Stimulated activated effector memory CD8-positive, alpha-beta T cell treated with anti-CD3 and anti-CD28 coated beads, Interleukin-12 subunit alpha, Interleukin-12 subunit beta, amount 100 ng/mL, for 72 hours (primary cell): ENCODE results near the gene PGGHG.

Experiments used
- ATAC-seq: fragments of 150-1000 bp; cut with Tn5 transposase; 2 replicates; pipeline ENCODE4 v1.10.0; 2021
- DNase-seq, 2 donors: peaks; one replicate each; pipeline ENCODE4 v3.0.0; 2021 to 2022; ENCODE audit warnings: low spot score in 2 of 2
- H3K27ac Mint-ChIP-seq: one replicate; pipeline ENCODE4 v1.8.0; 2022; ENCODE audit warnings: mild to moderate bottlenecking, mixed read lengths
- H3K36me3 Mint-ChIP-seq: one replicate; pipeline ENCODE4 v1.8.0; 2022; ENCODE audit warnings: mild to moderate bottlenecking, mixed read lengths
- H3K4me1 Mint-ChIP-seq: one replicate; pipeline ENCODE4 v1.8.0; 2022; ENCODE audit warnings: mixed read lengths
- H3K4me3 Mint-ChIP-seq: one replicate; pipeline ENCODE4 v1.8.0; 2022; ENCODE audit warnings: mild to moderate bottlenecking, mixed read lengths
- H3K9me3 Mint-ChIP-seq: one replicate; pipeline ENCODE4 v1.8.0; 2022; ENCODE audit warnings: mixed read lengths

The PGGHG gene

GRCh38 chr11:287821-288477 is 977 bp upstream of the PGGHG start:
- no peaks in the 10 kb centered on the region for H3K9me3 Mint-ChIP-seq
- no peak for DNase-seq
- peak overlapping the region; percentile 93 for H3K27ac Mint-ChIP-seq
- peak overlapping the region; percentile 96 for H3K4me3 Mint-ChIP-seq
- peak; percentile 42 for ATAC-seq
- H3K4me1 Mint-ChIP-seq: peaks cover 56% of the 10 kb centered on the region
- H3K36me3 Mint-ChIP-seq: peaks cover 28% of the 10 kb centered on the region

GRCh38 chr11:289398-289711 is 429 bp downstream of the PGGHG start:
- H3K36me3 Mint-ChIP-seq: peaks cover 33% of the 10 kb centered on the region
- H3K9me3 Mint-ChIP-seq: no peaks in the 10 kb centered on the region
- peak overlapping the region; percentile 64 for H3K4me3 Mint-ChIP-seq
- peak overlapping the region; percentile 81 for H3K27ac Mint-ChIP-seq
- H3K4me1 Mint-ChIP-seq: peaks cover 54% of the 10 kb centered on the region
- no peak for ATAC-seq
- no peak for DNase-seq

GRCh38 chr11:289712-290620 is 1.0 kb downstream of the PGGHG start:
- H3K36me3 Mint-ChIP-seq: peaks cover 33% of the 10 kb centered on the region
- DNase-seq (no peak), ATAC-seq (no peak)
- peak overlapping the region; percentile 64 for H3K4me3 Mint-ChIP-seq
- H3K9me3 Mint-ChIP-seq: no peaks in the 10 kb centered on the region
- H3K27ac Mint-ChIP-seq: peak overlapping the region; percentile 81
- H3K4me1 Mint-ChIP-seq: peaks cover 53% of the 10 kb centered on the region

- peak overlapping the region; percentile 64 for H3K4me3 Mint-ChIP-seq
- ATAC-seq (no peak), DNase-seq (no peak)
- H3K36me3 Mint-ChIP-seq: peaks cover 33% of the 10 kb centered on the region
- peak overlapping the region; percentile 81 for H3K27ac Mint-ChIP-seq
- H3K4me1 Mint-ChIP-seq: peaks cover 46% of the 10 kb centered on the region
- no peaks in the 10 kb centered on the region for H3K9me3 Mint-ChIP-seq
These were observed 1.8 kb downstream of the PGGHG start for GRCh38 chr11:290621-291231.

- ATAC-seq (no peak), DNase-seq (no peak)
- no peaks in the 10 kb centered on the region for H3K9me3 Mint-ChIP-seq
- peak overlapping the region; percentile 64 for H3K4me3 Mint-ChIP-seq
- H3K4me1 Mint-ChIP-seq: peaks cover 38% of the 10 kb centered on the region
- peak overlapping the region; percentile 81 for H3K27ac Mint-ChIP-seq
- peaks cover 33% of the 10 kb centered on the region for H3K36me3 Mint-ChIP-seq
These were observed 2.6 kb downstream of the PGGHG start for GRCh38 chr11:291281-292210.

- H3K36me3 Mint-ChIP-seq: peaks cover 28% of the 10 kb centered on the region
- no peak for ATAC-seq
- H3K27ac Mint-ChIP-seq: no peak overlapping the region
- H3K4me1 Mint-ChIP-seq: peaks cover 38% of the 10 kb centered on the region
- no peaks in the 10 kb centered on the region for H3K9me3 Mint-ChIP-seq
- no peak overlapping the region for H3K4me3 Mint-ChIP-seq
- DNase-seq: no peak
These were observed 3.5 kb downstream of the PGGHG start for GRCh38 chr11:292211-293121.

- Mint-ChIP-seq H3K36me3 (peaks cover 22% of the 10 kb centered on the region), H3K4me3 (no peak overlapping the region), H3K27ac (no peak overlapping the region), H3K4me1 (peaks cover 36% of the 10 kb centered on the region), H3K9me3 (no peaks in the 10 kb centered on the region)
- no peak for DNase-seq
- no peak for ATAC-seq
These were observed 4.4 kb downstream of the PGGHG start for GRCh38 chr11:293271-293851.

GRCh38 chr11:293852-294661 is 5.1 kb downstream of the PGGHG start:
- no peak for ATAC-seq
- Mint-ChIP-seq H3K4me3 (no peak overlapping the region), H3K4me1 (peaks cover 36% of the 10 kb centered on the region), H3K27ac (no peak overlapping the region), H3K9me3 (no peaks in the 10 kb centered on the region), H3K36me3 (peaks cover 21% of the 10 kb centered on the region)
- DNase-seq: no peak

GRCh38 chr11:294780-295179 is 5.9 kb downstream of the PGGHG start:
- Mint-ChIP-seq H3K9me3 (no peaks in the 10 kb centered on the region), H3K27ac (no peak overlapping the region), H3K4me3 (no peak overlapping the region), H3K4me1 (peaks cover 33% of the 10 kb centered on the region), H3K36me3 (peaks cover 21% of the 10 kb centered on the region)
- no peak for ATAC-seq
- no peak for DNase-seq

- H3K27ac Mint-ChIP-seq: no peak overlapping the region
- DNase-seq: no peak
These were observed 6.6 kb downstream of the PGGHG start for GRCh38 chr11:295351-296170.

GRCh38 chr11:296171-297050 is 7.5 kb downstream of the PGGHG start:
- Mint-ChIP-seq H3K4me3 (no peak overlapping the region), H3K4me1 (peaks cover 25% of the 10 kb centered on the region), H3K36me3 (peaks cover 16% of the 10 kb centered on the region), H3K9me3 (no peaks in the 10 kb centered on the region), H3K27ac (peak overlapping the region; percentile 85)
- ATAC-seq (no peak), DNase-seq (no peak)

More at GRCh38 chr11:295351-296170, 6.6 kb downstream of the PGGHG start:
- Mint-ChIP-seq H3K9me3 (no peaks in the 10 kb centered on the region), H3K4me1 (peaks cover 30% of the 10 kb centered on the region), H3K36me3 (peaks cover 21% of the 10 kb centered on the region), H3K4me3 (no peak overlapping the region)
- no peak for ATAC-seq
